HG02763 (cell line): ENCODE results near the gene WDR64.
A peak's percentile ranks its signal among the peaks of the same experiment; 100 is the strongest.

Experiments used
- ATAC-seq: cut with Tn5 transposase; IDR thresholded peaks from one replicate; pipeline ENCODE4 v1.9.1; 2021; ENCODE audit warnings: mild to moderate bottlenecking, moderate library complexity; ENCODE audit not compliant: unreplicated experiment

The WDR64 gene

DNA sequence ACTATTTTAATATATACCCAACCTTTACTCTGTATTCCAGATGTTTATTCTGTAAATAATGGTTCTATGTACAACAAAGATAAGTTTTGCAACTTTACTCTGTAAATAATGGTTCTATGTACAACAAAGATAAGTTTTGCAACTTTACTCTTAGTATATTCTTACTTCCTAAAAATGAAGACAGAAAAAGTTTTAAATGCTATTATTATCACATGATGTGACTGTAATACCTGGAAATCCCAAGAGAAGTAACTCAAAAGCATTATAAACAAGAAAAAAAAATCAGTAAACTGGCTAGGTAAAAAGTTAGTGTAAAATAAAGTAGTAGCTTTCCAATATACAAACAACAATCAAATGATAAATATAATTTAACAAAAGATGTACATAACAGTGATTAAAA, 177.4 kb downstream of the WDR64 start:
- no peak for ATAC-seq

DNA sequence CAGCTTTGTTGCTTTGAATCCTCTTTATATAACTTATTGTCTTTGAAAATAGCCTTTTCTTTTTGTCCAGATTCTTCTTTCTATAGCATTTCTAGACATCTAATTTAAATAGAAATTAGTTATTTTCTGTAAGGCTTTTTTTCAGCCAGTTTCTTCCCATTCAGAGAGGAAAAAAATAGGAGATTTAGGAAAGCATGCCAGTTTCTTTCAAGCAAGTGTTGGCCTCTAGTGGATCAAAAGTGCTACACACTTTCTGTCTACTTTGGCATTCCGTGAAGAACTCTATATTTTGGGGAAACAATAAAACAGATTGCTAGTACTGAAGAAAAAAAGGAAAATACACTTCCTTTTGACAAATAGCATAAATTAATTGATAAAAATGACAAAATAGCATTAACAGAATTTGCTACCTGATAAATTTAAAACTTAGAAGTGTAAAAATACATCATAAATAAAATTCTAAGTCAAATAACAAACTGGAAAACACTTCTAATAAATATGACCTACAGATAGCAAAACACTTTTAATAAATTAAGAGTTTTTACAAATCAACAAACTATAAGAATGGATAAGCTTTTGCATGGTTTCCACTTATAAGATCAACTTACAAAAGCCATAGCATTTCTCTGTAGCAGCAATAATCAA, 182.8 kb downstream of the WDR64 start:
- ATAC-seq = no peak

DNA sequence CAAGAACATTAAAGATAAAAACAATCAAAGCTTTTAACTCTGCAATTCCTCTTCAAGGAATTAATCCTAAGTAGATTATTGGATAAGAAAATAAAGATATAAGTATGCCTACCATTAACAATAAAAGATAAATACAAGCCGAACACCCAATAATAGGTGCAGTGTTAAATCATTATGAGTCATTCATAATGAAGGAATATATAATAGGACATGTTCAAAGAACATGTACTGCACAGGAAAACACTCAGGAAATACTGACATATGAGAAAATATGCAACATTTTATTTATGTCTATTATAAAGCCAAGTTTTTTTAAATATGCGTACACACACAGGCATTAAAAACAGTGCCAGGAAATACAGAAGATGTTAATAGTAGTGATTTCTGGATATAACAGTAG, 184.9 kb downstream of the WDR64 start:
- ATAC-seq = no peak

DNA sequence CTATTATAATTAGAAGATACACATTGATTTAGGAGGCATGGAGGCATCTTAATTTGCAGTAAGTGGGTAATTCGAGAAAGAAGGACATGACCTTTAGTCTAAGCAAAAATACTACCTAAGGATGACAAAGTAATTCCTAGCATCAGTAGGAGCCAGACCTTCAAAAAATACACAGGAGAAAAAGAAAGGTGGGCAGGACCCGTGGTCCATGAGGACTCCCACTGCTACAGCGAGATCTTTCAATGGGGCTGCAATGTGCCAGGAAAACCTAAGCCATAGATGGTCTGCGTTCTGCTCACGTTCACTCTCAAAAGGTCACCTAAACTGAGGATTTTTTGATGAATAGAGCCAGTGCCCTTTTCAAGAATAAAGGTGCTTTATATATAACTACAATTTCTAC, 185.3 kb downstream of the WDR64 start:
- no peak for ATAC-seq

DNA sequence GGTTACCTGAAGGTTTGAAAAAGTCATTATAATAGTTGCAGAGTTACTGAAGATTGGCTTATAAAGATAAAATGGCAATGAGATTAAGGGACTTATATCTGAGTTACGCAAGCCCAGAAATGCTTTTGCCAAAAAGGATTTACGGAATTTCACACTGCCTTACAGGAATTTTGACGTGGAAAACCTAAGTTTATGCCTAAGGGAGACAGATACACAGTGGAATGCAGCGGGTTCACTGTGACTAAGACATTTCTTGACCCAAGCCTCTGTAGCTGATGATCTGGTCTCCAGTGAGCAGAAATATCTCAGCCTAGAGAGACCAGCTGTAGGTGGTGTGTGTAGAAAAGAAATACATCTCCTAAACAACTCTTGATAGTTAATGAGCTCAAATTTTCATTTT, 185.8 kb downstream of the WDR64 start:
- ATAC-seq = no peak

DNA sequence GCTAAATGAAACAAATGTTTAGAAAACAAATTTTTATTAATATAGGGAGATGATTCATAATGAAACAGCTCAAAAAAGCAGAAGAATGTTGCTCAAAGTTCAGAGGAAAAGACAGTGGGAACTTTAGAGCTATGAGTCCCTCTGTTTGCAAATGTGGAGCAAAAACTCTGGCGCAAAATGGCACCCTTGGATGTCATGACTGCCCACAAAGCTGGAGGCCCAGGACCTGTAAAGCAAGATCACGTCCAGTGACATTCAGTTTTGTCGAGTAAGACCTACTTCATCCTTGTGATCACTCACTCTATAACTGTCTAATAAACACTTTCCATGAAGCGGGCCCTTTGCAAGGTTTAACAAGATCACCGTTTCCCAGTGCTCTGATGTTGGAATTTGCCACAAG, 186.8 kb downstream of the WDR64 start:
- no peak for ATAC-seq

DNA sequence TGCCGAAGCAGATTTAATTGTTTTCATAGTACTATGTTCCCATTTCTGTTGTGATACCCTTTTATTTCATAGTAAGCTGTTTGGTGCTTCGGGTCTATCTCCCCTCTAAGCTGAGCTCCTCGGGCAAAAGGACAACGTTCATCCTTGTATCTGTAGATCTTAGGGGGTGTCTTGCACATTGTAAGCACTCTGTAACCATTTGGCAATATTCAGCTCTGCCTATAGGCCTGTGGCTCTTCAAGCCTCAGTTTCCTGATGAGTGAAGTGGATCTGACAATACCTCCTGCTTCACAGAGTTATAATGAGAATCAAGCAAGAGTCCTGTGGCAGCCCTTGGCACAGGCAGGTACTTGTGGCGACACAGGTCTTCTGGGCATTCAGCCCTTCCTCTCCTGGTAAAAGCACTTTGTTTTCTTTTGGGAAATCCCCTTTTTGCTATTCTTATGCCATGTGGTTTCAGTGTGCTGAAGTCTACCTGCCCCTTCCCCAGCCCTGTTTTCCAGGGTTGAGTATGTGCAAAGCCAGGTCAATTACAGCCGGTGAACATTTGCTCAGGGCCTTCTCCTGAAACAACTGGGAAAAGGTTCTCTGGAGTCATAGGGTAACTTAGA, 187.4 kb downstream of the WDR64 start:
- ATAC-seq = peak; percentile 65

DNA sequence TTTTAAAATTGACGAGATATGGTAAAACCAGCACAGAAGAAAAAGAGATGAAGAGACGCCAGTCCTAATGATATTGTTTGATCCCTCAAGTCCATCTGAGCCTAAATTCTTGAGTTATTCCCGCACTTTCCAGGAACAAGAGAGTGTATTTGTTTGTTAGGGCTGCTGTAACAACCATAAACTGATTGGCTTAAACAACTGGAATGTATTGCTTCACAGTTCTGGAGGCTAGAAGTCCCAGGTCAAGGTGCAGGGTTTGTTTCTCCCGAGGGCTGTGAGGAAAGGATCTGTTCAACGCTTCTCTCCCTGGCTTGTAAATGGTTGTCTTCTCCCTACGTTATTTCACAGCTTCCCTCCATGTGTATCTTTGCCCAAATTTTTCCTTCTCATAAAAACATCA, 188.1 kb downstream of the WDR64 start:
- ATAC-seq = no peak

DNA sequence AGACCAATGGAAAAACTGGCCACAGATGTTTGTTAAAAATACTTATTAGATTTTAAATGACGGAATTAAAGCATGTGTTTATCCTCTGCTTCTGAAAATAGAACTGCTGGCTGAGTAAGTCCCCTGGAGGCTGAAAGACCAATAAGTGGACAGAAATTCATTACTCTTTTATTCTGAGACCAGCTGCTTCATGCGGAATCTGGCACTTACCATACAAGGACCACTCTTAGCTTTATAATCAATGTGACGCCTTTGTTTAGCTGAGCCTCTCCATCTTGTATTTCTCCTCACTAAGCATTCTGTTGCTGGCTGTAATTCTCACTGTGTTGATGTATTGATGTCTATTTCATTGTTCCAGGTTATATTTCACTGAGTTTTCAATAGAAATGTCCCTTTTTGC, 189.6 kb downstream of the WDR64 start:
- no peak for ATAC-seq

DNA sequence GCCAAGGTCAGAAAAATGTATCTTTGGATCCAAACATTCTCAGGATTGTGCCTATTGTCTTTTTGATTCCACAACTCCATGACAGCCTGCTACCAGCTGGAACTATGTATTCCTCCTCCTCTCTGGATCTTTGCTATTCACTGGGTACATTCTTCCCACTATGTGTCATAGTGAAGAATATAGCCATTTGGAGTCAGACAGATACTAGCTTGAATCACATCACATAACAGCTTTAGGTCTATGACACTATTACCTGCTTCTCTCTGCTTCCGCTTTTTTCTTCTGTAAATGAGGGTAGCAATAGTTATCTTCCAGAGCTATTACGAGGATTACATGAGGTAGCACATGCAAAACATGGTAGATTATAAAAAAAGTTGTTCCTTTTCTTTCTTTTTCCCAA, 190.5 kb downstream of the WDR64 start:
- no peak for ATAC-seq

DNA sequence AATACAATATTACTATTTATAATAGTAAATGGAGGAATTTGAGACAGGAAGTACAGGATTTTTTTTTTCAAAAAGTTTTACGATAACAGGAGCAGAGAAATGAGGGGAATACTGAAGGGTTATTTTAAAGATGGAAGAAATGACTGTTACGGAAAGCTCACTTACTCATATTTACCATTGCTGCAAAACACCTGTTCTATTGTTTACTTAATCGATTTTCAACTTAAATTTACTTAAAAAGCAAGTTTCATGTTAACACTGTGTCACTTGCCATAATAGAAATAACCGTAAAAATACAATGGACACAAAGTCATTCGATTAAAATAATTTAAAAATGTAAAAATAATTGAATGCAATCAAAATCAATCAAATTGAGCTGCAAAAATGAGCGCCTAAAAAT, 192.5 kb downstream of the WDR64 start:
- no peak for ATAC-seq

DNA sequence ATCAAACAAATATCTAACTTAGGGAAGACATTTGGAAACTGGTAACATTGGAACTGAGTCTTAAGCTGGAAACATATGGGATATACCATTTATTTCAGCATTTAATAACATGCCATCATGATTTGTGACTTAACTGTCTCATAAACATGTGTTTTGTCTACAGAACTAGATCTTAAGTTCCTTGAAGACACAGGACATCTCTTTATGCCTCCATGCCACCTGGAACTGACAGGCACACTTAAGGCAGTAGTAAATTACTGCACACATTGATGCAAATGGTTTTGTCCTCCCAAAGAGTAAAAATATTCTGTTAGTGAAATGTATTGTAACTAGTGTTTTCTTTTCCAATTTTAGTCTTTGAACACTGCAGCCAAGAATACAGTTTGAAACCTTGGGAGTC, 194.3 kb downstream of the WDR64 start:
- ATAC-seq = no peak

DNA sequence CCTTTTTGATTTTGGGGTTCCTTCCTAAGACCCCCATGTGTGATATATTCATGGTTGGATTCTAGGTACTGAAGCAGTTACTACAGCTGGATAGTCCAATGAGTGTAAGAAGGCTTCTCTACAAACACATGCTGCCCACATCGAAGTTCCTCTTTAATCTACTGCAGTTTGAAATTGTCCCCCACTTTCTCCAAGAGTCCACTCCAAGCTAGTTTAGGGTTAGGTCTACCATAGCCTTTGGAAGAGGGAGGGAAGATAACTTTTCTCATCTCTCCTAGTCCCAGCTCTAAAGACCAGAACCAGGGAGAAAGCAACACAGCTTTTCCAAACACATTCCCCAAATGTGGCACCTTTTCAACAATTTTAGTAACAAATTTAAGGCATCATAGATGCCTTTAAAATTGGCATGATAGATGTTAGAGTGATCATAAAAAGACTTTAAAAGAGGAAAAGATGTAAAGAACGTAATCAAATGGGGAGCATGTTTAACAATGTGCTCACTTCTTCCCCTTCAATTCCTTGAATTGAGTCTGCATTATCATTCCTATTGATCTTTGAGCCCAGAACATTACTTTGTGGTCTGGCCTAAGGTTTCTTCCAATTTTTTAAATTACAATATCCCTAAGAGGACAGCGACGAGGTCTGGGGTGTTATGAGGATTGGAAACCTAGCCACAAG, 194.9 kb downstream of the WDR64 start:
- ATAC-seq = no peak

DNA sequence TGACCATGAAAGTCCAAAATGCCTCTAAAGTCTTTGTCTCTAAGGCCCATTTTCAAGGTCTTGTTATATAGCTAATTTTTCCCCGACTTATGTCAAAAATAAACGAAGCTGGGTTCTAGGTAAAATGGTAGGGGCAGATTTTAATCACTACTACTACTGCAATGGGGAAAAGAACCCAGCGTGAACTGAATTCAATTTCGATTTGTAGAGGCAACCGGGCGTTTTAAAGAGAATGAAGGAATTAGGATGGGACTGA, 195.4 kb downstream of the WDR64 start:
- ATAC-seq = no peak

DNA sequence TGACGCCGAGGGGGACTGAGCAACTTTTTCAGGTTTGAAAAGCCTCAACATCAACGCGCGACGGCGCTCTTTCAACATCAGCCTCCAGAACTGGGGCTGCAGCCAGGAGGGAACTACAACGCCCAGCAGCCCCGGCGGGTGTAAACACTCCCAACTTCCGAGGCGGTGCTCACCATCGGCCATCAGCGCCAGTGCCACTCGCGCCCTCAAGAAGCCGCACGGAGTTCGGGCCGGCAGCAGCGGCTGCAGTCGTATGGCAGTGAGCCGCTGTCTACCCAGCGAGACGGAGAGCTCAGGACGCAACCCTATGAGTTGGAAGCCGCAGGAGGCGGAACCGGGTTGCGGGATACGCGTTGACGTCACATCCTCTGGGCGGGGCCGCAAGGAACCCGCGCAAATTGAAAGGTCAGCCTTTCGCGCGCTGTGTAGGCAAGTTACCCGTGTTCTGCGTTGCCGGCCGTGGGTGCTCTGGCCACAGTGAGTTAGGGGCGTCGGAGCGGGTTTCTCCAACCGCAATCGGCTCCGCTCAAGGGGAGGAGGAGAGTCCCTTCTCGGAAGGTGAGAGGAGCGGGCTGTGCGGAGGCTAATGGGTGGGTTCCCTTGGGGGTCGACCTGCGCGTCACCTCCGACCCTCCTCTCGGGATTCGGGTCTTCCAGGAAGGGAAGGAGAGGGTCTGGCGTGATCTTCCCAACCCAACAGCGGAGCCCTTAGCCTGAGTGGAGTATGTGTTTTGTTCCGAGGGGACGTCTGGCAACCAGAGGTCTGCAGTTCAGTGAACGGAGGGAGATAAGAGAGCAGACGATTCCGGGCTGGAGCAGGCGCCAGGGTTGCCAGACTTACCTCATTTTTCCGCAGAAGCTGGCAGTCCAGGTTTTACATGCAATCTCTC, 196.0 kb downstream of the WDR64 start, which contains the start of gene EXO1:
Gene EXO1, plus strand, starts transcription at position 409 of the 890 bp plus-strand sequence. CDS start 2,222 bp downstream, outside the sequence.
- peak; percentile 97 for ATAC-seq

DNA sequence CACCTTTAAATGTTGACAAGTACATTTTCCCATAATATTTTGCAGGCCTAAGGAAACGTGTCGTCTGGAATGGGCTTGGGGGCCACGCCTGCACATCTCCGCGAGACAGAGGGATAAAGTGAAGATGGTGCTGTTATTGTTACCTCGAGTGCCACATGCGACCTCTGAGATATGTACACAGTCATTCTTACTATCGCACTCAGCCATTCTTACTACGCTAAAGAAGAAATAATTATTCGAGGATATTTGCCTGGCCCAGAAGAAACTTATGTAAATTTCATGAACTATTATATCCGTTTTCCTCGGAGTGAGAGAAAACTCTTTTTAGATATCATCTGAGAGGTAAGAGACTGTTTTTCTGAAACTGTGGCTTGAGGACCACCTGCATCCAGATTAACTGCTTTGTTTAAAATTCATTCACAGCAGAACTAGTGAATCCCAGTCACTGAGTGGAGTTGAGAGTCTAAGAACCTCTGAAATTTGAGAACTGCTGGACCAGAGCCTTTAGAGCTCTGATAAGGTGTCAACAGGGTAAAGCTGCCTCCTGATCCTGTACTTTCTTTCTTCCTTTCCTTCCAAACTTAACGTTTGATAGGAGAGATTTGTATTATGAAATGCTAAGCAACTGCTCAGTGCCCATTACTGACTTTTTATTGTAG, 196.7 kb downstream of the WDR64 start:
- ATAC-seq = no peak

DNA sequence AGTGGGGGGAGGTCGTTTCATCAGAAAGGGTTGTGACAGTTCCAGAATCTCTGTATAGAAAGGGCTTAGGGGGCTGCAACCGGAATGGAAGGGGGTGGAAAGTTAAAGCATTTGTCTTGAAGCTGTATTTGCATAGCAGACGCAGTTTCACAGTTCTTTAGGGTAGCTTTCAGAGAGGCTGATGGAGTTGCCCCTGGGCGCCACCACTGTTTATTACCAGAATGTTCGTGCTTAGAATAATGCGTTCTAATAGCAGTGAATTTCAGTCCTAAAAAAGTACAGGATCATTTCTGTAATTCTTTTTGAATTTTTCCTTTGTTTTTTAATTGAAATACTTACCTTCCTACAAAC, 197.2 kb downstream of the WDR64 start:
- ATAC-seq = no peak
